Stomach (tissue), 4 donors: Measurements from ENCODE around the gene APBA1.

Experiments used
- EP300 ChIP-seq: sonication (generic); formaldehyde crosslinking; IDR thresholded peaks from one replicate; pipeline ENCODE4 v1.6.1; 2017; ENCODE audit warnings: antibody characterized with exemption
- POLR2A ChIP-seq, 4 donors: fragments of 450-650 bp; IDR thresholded peaks; one replicate each; pipeline ENCODE4 v1.6.1; 2016; ENCODE audit warnings: antibody characterized with exemption in 4 of 4, control low read depth in 2 of 4, mild to moderate bottlenecking in 1 of 4, moderate library complexity in 1 of 4
- POLR2AphosphoS5 ChIP-seq, 3 donors: sonication (generic); formaldehyde crosslinking; IDR thresholded peaks; one replicate each; pipeline ENCODE4 v1.6.1; 2016; ENCODE audit warnings: antibody characterized with exemption in 3 of 3
- TF ChIP-seq, protein P1 (sequence below), 7 experiments: fragments of 450-650 bp in 4 of 7; fragments of 200-600 bp in 3 of 7; sonication (generic) in 3 of 7; IDR thresholded peaks; one replicate each; pipeline ENCODE4 v1.5.1; 2016 to 2019; ENCODE audit warnings: antibody characterized with exemption in 7 of 7, control low read depth in 2 of 7, mild to moderate bottlenecking in 1 of 7

GRCh38 chr9:69637817-69638200 is 34.4 kb downstream of the APBA1 start:
- TF ChIP-seq POLR2A (IDR thresholded peaks at IDR 0.05) (no peak), POLR2AphosphoS5 (IDR thresholded peaks at IDR 0.05) (no peak), EP300 (no peak)
- TF ChIP-seq, protein P1, sequence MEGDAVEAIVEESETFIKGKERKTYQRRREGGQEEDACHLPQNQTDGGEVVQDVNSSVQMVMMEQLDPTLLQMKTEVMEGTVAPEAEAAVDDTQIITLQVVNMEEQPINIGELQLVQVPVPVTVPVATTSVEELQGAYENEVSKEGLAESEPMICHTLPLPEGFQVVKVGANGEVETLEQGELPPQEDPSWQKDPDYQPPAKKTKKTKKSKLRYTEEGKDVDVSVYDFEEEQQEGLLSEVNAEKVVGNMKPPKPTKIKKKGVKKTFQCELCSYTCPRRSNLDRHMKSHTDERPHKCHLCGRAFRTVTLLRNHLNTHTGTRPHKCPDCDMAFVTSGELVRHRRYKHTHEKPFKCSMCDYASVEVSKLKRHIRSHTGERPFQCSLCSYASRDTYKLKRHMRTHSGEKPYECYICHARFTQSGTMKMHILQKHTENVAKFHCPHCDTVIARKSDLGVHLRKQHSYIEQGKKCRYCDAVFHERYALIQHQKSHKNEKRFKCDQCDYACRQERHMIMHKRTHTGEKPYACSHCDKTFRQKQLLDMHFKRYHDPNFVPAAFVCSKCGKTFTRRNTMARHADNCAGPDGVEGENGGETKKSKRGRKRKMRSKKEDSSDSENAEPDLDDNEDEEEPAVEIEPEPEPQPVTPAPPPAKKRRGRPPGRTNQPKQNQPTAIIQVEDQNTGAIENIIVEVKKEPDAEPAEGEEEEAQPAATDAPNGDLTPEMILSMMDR (IDR thresholded peaks at IDR 0.05) = no peak
